Measurements from ENCODE around the gene DTD1.
A peak's percentile ranks its signal among the peaks of the same experiment; 100 is the strongest.

DTD1 gene

GRCh38 chr20:18553746-18554145 is 34.1 kb upstream of the DTD1 start:
- no peak overlapping the region for H3K4me3 ChIP-seq (ENCODE audit: low read depth, low read length)
- no peak for DNase-seq (ENCODE audit: low read depth)
- no peak for TF ChIP-seq MAX (IDR thresholded peaks at IDR 0.05; ENCODE audit: low read depth, low read length)
- no peak for TF ChIP-seq POLR2A (IDR thresholded peaks at IDR 0.05; ENCODE audit: extremely low read depth, insufficient read length)
- no peak for TF ChIP-seq CTCF (IDR thresholded peaks at IDR 0.05; ENCODE audit: low read depth, low read length)
- no peak for TF ChIP-seq MYC (IDR thresholded peaks at IDR 0.05; ENCODE audit: low read depth, low read length)

- peak within 1 kb of the TSS; percentile 92 for H3K4me3 ChIP-seq (ENCODE audit: low read depth, low read length)
- peak; percentile 74 for TF ChIP-seq POLR2A (IDR thresholded peaks at IDR 0.05; ENCODE audit: extremely low read depth, insufficient read length)
- TF ChIP-seq MYC (IDR thresholded peaks at IDR 0.05; ENCODE audit: low read depth, low read length), result peak; percentile 88
- no peak for TF ChIP-seq CTCF (IDR thresholded peaks at IDR 0.05; ENCODE audit: low read depth, low read length)
- TF ChIP-seq MAX (IDR thresholded peaks at IDR 0.05; ENCODE audit: low read depth, low read length), result peak; percentile 91
- DNase-seq (ENCODE audit: low read depth), result peak; percentile 94
These were observed 20.7 kb upstream of the DTD1 start, which contains the start of gene SMIM26 for GRCh38 chr20:18566892-18567738. Gene SMIM26, plus strand, starts transcription at chr20:18567432. Its CDS starts 47 bp downstream, at chr20:18567479.

GRCh38 chr20:18567739-18568091 is 20.1 kb upstream of the DTD1 start:
- DNase-seq (ENCODE audit: low read depth), result no peak
- H3K4me3 ChIP-seq (ENCODE audit: low read depth, low read length), result peak overlapping the region; percentile 92
- TF ChIP-seq MAX (IDR thresholded peaks at IDR 0.05; ENCODE audit: low read depth, low read length), result no peak

GRCh38 chr20:18571009-18571408 is 16.8 kb upstream of the DTD1 start:
- TF ChIP-seq CTCF (IDR thresholded peaks at IDR 0.05; ENCODE audit: low read depth, low read length) (no peak), MAX (IDR thresholded peaks at IDR 0.05; ENCODE audit: low read depth, low read length) (no peak), POLR2A (IDR thresholded peaks at IDR 0.05; ENCODE audit: extremely low read depth, insufficient read length) (no peak), MYC (IDR thresholded peaks at IDR 0.05; ENCODE audit: low read depth, low read length) (no peak)
- no peak for DNase-seq (ENCODE audit: low read depth)
- H3K4me3 ChIP-seq (ENCODE audit: low read depth, low read length), result no peak overlapping the region

GRCh38 chr20:18571578-18571977 is 16.3 kb upstream of the DTD1 start:
- H3K4me3 ChIP-seq (ENCODE audit: low read depth, low read length), result no peak overlapping the region
- no peak for DNase-seq (ENCODE audit: low read depth)
- TF ChIP-seq CTCF (IDR thresholded peaks at IDR 0.05; ENCODE audit: low read depth, low read length) (no peak), POLR2A (IDR thresholded peaks at IDR 0.05; ENCODE audit: extremely low read depth, insufficient read length) (no peak), MAX (IDR thresholded peaks at IDR 0.05; ENCODE audit: low read depth, low read length) (no peak), MYC (IDR thresholded peaks at IDR 0.05; ENCODE audit: low read depth, low read length) (no peak)

GRCh38 chr20:18577942-18578341 is 9.9 kb upstream of the DTD1 start:
- no peak overlapping the region for H3K4me3 ChIP-seq (ENCODE audit: low read depth, low read length)
- TF ChIP-seq MYC (IDR thresholded peaks at IDR 0.05; ENCODE audit: low read depth, low read length) (no peak), MAX (IDR thresholded peaks at IDR 0.05; ENCODE audit: low read depth, low read length) (no peak), POLR2A (IDR thresholded peaks at IDR 0.05; ENCODE audit: extremely low read depth, insufficient read length) (no peak), CTCF (IDR thresholded peaks at IDR 0.05; ENCODE audit: low read depth, low read length) (no peak)
- no peak for DNase-seq (ENCODE audit: low read depth)
